ENCODE data around the gene EML4.

DNA sequence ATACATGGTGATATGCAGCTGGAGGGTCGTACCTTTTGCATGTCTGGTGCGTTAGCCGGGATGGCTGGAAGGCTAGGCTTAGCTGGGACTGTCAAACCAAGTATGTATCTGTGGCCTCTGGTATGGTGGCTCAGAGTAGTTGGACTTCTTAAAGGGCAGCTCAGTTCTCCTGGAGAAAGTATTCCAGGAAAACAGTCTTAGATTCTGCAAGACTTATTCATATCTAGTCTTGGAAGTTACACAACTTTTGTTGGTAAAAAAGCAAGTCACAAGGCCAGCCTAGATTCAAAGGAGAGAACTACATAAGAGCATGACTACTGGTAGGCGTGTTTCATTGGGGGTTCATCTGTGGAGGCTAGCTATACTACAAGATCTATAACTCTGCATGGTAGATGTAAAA, 45.5 kb downstream of the EML4 start:
- TF ChIP-seq, protein P1, sequence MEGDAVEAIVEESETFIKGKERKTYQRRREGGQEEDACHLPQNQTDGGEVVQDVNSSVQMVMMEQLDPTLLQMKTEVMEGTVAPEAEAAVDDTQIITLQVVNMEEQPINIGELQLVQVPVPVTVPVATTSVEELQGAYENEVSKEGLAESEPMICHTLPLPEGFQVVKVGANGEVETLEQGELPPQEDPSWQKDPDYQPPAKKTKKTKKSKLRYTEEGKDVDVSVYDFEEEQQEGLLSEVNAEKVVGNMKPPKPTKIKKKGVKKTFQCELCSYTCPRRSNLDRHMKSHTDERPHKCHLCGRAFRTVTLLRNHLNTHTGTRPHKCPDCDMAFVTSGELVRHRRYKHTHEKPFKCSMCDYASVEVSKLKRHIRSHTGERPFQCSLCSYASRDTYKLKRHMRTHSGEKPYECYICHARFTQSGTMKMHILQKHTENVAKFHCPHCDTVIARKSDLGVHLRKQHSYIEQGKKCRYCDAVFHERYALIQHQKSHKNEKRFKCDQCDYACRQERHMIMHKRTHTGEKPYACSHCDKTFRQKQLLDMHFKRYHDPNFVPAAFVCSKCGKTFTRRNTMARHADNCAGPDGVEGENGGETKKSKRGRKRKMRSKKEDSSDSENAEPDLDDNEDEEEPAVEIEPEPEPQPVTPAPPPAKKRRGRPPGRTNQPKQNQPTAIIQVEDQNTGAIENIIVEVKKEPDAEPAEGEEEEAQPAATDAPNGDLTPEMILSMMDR (IDR thresholded peaks at IDR 0.05 in 8 of 11, conservative IDR thresholded peaks at IDR 0.05 in 3 of 11): no peak
- TF ChIP-seq POLR2AphosphoS5 (IDR thresholded peaks at IDR 0.05): no peak

Measured in spleen (tissue), 7 donors.